ENCODE results near the gene MCCC2. TPM values are rescaled to one million over a fixed set of nuclear protein-coding genes. Genes with fewer than 3 reads are reported as not detected.

Gene MCCC2
- total and polyA plus RNA-seq, 2 of the 13 experiments (the other 11 are each of a cell fraction or from before 2014, with no cell fraction given), result 44.8 to 83.6 TPM

GRCh38 chr5:71693828-71694427, 106.8 kb downstream of the MCCC2 start (continued):
- 0 out of 2 replicates have a peak, but pooled peaks have one; percentile 42 for TF ChIP-seq HMGXB3 (CRISPR knock-in tag; IDR thresholded peaks at IDR 0.05; ENCODE audit: borderline replicate concordance)
- TF ChIP-seq DMTF1 (CRISPR knock-in tag; IDR thresholded peaks at IDR 0.05), result no peak
- TF ChIP-seq TRAFD1 (CRISPR knock-in tag; IDR thresholded peaks at IDR 0.05; ENCODE audit: borderline replicate concordance), result no peak
- TF ChIP-seq MED1 (CRISPR knock-in tag; IDR thresholded peaks at IDR 0.05), result peak; percentile 54; the same call in 1 of the 2 replicates
- TF ChIP-seq ZNF12 (CRISPR knock-in tag; IDR thresholded peaks at IDR 0.05), result no peak
- peak; percentile 28; the same call in 1 of the 2 replicates for TF ChIP-seq TBX2 (CRISPR knock-in tag; IDR thresholded peaks at IDR 0.05; ENCODE audit: borderline replicate concordance)
- TF ChIP-seq ZNF790 (CRISPR knock-in tag; IDR thresholded peaks at IDR 0.05; ENCODE audit: borderline replicate concordance), result no peak
- no peak for TF ChIP-seq ZNF609 (CRISPR knock-in tag; IDR thresholded peaks at IDR 0.05; ENCODE audit: borderline replicate concordance)
- no peak for TF ChIP-seq ARNT (IDR thresholded peaks at IDR 0.05)
- TF ChIP-seq, protein P1, sequence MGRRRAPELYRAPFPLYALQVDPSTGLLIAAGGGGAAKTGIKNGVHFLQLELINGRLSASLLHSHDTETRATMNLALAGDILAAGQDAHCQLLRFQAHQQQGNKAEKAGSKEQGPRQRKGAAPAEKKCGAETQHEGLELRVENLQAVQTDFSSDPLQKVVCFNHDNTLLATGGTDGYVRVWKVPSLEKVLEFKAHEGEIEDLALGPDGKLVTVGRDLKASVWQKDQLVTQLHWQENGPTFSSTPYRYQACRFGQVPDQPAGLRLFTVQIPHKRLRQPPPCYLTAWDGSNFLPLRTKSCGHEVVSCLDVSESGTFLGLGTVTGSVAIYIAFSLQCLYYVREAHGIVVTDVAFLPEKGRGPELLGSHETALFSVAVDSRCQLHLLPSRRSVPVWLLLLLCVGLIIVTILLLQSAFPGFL (CRISPR knock-in tag; IDR thresholded peaks at IDR 0.05), result no peak
- no peak for TF ChIP-seq FOXA1 (IDR thresholded peaks at IDR 0.05)
- no peak for TF ChIP-seq FOXA1 (CRISPR knock-in tag; IDR thresholded peaks at IDR 0.05)
- no peak for TF ChIP-seq NCOA1 (CRISPR knock-in tag; IDR thresholded peaks at IDR 0.05)
- TF ChIP-seq CCDC6 (CRISPR knock-in tag; IDR thresholded peaks at IDR 0.05), result no peak

All from HepG2 (cell line).